Measurements from ENCODE around the gene MT1E.
"Not testable (repeated sequence)": the region's sequence is repeated elsewhere in the genome, so short reads cannot be mapped to it uniquely, and the experiment has no call there.

MT1E gene

GRCh38 chr16:56657555-56658326, 32.2 kb downstream of the MT1E start, which contains the start of gene MT1F:
MT1F (plus strand) TSS chr16:56657959; CDS start chr16:56658059, 100 bp downstream.
- no peak for DNase-seq (ENCODE audit: low read depth)
- H3K4me3 ChIP-seq (ENCODE audit: low read length): peak within 1 kb of the TSS; percentile 60
- TF ChIP-seq, protein P1, sequence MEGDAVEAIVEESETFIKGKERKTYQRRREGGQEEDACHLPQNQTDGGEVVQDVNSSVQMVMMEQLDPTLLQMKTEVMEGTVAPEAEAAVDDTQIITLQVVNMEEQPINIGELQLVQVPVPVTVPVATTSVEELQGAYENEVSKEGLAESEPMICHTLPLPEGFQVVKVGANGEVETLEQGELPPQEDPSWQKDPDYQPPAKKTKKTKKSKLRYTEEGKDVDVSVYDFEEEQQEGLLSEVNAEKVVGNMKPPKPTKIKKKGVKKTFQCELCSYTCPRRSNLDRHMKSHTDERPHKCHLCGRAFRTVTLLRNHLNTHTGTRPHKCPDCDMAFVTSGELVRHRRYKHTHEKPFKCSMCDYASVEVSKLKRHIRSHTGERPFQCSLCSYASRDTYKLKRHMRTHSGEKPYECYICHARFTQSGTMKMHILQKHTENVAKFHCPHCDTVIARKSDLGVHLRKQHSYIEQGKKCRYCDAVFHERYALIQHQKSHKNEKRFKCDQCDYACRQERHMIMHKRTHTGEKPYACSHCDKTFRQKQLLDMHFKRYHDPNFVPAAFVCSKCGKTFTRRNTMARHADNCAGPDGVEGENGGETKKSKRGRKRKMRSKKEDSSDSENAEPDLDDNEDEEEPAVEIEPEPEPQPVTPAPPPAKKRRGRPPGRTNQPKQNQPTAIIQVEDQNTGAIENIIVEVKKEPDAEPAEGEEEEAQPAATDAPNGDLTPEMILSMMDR (conservative IDR thresholded peaks at IDR 0.05; ENCODE audit: low read depth, low read length): no peak

DNA sequence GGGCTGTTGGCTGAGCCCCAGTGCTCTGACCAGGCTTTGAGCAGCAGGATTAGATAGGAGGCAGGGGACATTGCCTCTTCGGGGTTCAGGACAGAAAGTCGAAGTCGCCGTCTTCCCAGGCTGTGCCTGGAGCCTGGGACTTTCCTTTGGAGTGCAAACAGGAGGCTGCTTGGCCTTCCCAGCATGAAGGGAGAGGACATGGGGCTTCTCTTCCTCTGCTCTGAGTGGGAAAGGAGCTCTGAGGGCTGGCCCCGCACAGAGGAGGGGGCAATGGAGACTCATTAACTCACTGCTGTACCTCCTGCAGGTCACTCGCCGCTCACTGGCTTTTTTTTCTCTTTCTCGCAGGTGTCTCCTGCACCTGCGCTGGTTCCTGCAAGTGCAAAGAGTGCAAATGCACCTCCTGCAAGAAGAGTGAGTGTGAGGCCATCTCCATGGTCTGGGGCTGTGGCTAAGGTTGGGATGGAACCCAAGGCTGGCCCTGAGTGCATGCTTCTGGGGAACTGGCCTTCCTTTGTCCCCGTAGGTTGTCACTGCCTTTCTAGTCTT, 32.8 kb downstream of the MT1E start:
- DNase-seq (ENCODE audit: low read depth): no peak
- H3K4me3 ChIP-seq (ENCODE audit: low read length): peak overlapping the region; percentile 60
- TF ChIP-seq, protein P1 (conservative IDR thresholded peaks at IDR 0.05; ENCODE audit: low read depth, low read length): no peak

DNA sequence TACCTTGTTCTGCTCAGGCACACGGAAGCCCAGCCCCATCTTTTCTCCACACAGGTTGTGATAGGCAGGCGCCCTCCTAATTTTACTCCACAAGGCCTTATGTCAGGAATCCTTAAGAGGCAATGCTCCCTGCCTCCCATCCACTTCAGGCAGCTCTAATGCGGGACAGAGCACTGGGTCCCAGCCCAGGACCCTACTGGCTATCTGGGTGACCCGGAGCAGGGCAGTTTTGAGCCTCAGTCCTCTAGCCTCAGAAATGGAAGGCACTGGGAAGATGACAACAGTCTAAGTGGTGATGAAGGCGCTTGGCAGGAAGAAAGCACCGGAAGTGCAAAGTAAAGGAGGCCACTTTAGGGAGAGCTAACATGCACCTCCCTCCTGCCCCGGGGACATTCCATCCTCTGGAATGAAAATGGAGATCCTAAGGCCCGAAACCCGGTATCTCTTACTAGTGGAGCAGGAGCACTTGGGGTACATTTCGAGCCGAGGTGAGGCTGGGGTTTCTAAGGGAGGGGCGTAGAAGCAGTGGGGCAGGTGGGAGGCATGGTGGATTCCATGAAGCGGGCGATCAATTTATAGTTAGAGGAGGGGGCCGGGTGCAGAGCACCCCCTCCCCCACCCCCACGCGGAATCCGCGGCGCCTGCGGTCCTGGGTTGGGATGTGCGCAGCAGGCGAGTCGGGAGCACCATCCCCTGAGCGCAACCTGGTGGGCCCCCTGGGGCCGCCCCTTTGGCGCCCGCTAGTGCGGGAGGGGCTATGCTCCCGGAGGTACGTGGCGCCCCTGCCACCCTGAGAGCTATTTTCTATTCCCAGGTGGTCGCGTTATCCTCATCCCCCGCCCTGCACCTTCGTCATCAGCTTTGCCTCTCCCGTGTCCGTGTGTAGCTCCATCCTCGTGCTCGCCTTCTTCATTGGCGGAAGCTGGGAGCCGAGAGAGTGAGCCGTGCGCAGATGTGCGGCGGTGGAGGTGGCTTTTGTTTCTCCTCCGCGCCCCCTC, 37.1 kb downstream of the MT1E start:
- DNase-seq (ENCODE audit: low read depth): no peak
- no peak overlapping the region for H3K4me3 ChIP-seq (ENCODE audit: low read length)
- TF ChIP-seq, protein P1 (conservative IDR thresholded peaks at IDR 0.05; ENCODE audit: low read depth, low read length): no peak

- DNase-seq (ENCODE audit: low read depth): no peak
- TF ChIP-seq, protein P1 (conservative IDR thresholded peaks at IDR 0.05; ENCODE audit: low read depth, low read length): no peak
- H3K4me3 ChIP-seq (ENCODE audit: low read length): no peak overlapping the region
Observed at GRCh38 chr16:56664506-56664905, 38.9 kb downstream of the MT1E start.

DNA sequence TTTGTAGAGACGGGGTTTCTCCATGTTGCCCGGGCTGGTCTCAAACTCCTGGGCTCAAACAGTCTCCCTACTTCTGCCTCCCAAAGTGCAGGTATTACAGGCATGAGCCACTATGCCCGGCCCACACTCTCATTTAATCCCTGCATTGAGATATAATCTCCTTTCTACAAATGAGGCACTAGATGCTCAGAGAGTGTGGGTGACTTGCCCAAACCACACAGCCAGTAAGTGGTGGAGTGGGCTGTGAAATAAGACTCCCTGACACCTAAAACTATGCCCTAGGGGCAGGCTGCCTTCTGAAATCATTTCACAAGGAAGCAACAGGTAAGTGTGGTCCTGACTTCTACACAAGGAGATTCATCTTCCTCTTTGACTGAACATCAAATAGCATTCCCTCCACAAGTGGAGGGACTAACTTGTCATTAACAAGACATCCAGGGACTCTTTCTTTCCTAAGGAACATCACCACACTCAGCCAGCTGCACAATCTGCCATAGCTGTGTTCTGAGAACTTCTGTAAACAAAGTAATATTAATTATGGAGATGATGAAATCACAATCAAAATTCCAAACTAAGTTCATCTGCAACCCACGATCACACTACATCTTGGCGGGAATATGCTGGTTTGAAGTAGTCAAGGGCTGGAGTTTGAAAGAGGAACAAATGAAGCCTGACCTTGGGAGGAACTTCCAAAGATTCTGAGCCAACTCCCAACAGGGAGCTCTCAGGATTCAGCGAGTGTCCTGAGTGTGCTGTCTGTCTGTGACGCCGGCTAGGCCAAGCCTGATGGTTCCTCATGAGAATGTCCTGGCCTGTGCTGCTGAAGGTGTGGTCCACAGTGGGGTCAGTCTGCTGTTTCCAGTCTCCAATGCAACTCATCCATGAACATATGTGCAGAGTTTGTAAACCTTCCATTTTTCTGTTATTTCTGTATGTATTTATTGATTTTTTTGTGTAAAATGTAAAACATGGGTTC, 40.0 kb downstream of the MT1E start:
- DNase-seq (ENCODE audit: low read depth); H3K4me3 ChIP-seq (ENCODE audit: low read length): not testable (repeated sequence)

DNA sequence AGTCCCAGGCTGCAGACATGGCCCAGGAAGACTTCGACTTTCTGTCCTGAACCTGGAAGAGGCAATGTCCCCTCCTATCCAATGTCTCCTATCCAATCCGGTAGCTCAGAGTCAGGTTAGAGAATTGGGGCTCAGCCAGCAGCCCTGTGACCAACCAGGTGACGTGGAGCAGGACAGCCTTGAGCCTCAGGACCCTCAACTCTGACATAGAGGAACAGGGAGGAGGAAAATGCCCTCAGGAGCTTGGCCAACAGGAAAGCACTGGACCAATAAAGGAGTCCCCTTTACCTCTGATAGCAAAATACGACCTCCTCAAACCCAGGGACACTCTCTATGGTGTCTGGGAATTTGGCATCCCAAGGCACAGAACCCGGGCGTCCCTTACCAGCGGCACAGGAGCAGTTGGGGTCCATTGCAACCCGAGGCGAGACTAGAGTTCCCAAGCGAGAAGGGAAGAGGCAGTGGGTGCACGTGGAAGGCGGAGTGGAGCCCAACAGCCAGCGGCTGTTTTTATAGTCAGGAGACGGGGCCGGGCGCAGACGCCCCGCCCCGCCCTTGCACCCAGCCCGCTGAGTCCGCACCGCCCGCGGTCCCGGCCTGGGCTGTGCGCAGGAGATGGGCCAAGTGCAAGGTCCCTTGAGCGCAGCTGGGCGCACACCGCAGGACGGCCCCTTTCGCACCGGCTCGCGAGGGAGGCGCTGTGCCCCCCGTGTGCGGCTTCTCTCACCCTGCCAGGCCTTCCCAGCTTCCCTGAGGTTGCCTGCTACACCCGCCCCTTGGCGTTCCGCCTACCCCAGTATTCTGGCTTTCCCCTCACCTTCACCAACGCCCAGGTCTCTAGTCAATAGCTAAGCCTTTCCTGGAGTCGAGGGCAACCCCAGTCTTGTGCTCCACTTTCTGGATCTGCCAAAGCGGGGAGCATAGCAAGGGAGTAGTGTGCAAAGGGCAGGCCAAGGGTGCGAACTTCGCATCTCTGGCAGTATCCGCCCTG, 42.3 kb downstream of the MT1E start, which contains the start of gene MT1G:
Gene MT1G (minus strand): TSS at position 485 of the 991 bp plus-strand sequence. CDS start 72 bp downstream, at position 413.
- no peak for DNase-seq (ENCODE audit: low read depth)
- H3K4me3 ChIP-seq (ENCODE audit: low read length): no peak within 1 kb of the TSS
- TF ChIP-seq, protein P1 (conservative IDR thresholded peaks at IDR 0.05; ENCODE audit: low read depth, low read length): no peak

All from retinal pigment epithelial cell (primary cell).